Esophagus muscularis mucosa (tissue), 4 donors: ENCODE measurements around the gene URB1. TPM values are rescaled to one million over a fixed set of nuclear protein-coding genes. Genes with fewer than 3 reads are reported as not detected.

Source experiments
- DNase-seq: peaks from one replicate; pipeline ENCODE4 v3.0.0-alpha.2; 2017; ENCODE audit errors: extremely low spot score
- H3K27ac ChIP-seq, 4 donors: fragments of 200-600 bp; sonication (generic); replicated peaks in 1 of 4; 1 replicate in 3 of 4; 2 replicates in 1 of 4; pipeline ENCODE4 v1.5.1; 2016 to 2019; ENCODE audit warnings: mild to moderate bottlenecking in 1 of 4
- H3K27me3 ChIP-seq, 4 donors: fragments of 200-600 bp; sonication (generic); one replicate each; pipeline versions ENCODE4 v1.5.1 to v1.6.0; 2016 to 2019
- H3K36me3 ChIP-seq, 4 donors: fragments of 200-600 bp; sonication (generic); one replicate each; pipeline ENCODE4 v1.5.1; 2016 to 2019
- H3K4me1 ChIP-seq, 4 donors: fragments of 200-600 bp; sonication (generic); one replicate each; pipeline ENCODE4 v1.5.1; 2016 to 2019
- H3K4me3 ChIP-seq, 4 donors: fragments of 200-600 bp; sonication (generic); 1 replicate in 2 of 4; 2 replicates in 2 of 4; pipeline ENCODE4 v1.5.1; 2016 to 2019; ENCODE audit warnings: mild to moderate bottlenecking in 4 of 4, moderate library complexity in 1 of 4
- H3K9me3 ChIP-seq, 4 donors: fragments of 200-600 bp; sonication (generic); 1 replicate in 3 of 4; 2 replicates in 1 of 4; pipeline ENCODE4 v1.5.1; 2016 to 2019
- EP300 ChIP-seq: sonication (generic); formaldehyde crosslinking; IDR thresholded peaks from one replicate; pipeline ENCODE4 v1.6.1; 2017; ENCODE audit warnings: antibody characterized with exemption
- POLR2A ChIP-seq: fragments of 450-650 bp; IDR thresholded peaks from one replicate; pipeline ENCODE4 v1.6.1; 2017; ENCODE audit warnings: antibody characterized with exemption, moderate library complexity, mild to moderate bottlenecking, low read depth
- POLR2AphosphoS5 ChIP-seq, 2 donors: sonication (generic); formaldehyde crosslinking; IDR thresholded peaks; one replicate each; pipeline ENCODE4 v1.6.1; 2017; ENCODE audit warnings: antibody characterized with exemption in 2 of 2
- WGBS: methylation state at CpG from one replicate; pipeline ENCODE4 v1.1.5; 2018; 5-methylcytosine and 5-hydroxymethylcytosine counted together
- intact Hi-C: fragments of 100-400 bp; cut with DNase I; formaldehyde crosslinking; loops from one replicate; pipeline ENCODE4 v1.15.1; 2023
- total RNA-seq, 4 donors: library from RNA; depleted of rRNA; stranded (reverse); fragments of >200 nt; gene quantifications; one replicate each; pipeline versions ENCODE4 v1.1.0 to v1.2.1, GENCODE V29; 2016
- TF ChIP-seq, protein P1 (sequence below), 3 experiments: fragments of 200-600 bp in 2 of 3; fragments of 450-650 bp in 1 of 3; sonication (generic) in 2 of 3; IDR thresholded peaks; one replicate each; pipeline ENCODE4 v1.5.1; 2017 to 2019; ENCODE audit warnings: antibody characterized with exemption in 3 of 3, mild to moderate bottlenecking in 2 of 3, moderate library complexity in 1 of 3

Gene URB1
- total RNA-seq, 4 donors from 2014 or later, result 14.1 to 31.0 (median 22.4) TPM

DNA sequence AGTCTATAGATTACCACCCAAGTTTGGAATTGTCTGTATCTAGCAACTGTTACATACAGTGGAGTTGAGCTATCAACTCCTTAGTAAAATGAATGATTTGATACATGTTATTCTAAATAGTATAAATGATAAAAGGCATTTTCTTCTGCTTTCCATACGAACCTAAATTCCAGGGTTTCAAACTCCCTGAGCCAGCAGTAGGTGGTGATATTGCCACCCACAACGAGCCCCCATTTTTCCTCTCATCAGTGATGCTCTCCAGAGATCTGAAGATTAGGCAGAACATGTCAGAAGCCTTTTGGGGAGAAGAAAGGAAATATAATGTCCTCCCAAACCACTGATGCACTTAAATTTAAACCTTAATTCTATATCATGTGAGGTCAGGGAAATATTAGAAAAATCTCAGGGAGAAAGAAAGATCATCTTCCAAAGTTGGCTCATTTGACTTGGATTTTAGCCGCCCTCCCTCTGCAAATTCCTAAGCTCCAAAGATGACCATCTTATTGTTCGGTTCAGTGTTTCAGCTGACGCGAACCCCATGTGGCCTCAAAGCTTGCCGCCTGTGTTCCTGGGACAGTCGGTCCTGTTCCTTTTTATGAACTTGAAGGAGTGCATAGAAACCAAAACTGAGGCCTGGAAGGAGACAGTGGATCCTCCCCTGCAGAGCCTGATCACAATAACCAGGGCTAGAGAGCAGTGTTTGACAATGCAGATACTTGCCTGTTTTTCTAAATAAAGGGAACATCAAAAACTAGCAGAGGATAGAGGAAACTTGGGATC, 22.0 kb upstream of the URB1 start:
- Histone ChIP-seq H3K4me1 (peaks cover 39 to 85% (median 75%) of the 10 kb centered on the region in 4 donors), H3K27me3 (no peaks in the 10 kb centered on the region), H3K9me3 (no peaks in the 10 kb centered on the region), H3K4me3 (peak overlapping the region; percentile 66 to 89 (median 82)), H3K27ac (peak overlapping the region; percentile 98 to 100 (median 99)), H3K36me3 (peaks cover 0 to 22% (median 6%) of the 10 kb centered on the region in 4 donors)
- no peak for DNase-seq
- intact Hi-C loops, result loop anchor here (2.0 to 5.0 kb wide), 2 partner anchors 42 to 108 kb away; no protein-coding TSS in a partner anchor
- TF ChIP-seq, protein P1, sequence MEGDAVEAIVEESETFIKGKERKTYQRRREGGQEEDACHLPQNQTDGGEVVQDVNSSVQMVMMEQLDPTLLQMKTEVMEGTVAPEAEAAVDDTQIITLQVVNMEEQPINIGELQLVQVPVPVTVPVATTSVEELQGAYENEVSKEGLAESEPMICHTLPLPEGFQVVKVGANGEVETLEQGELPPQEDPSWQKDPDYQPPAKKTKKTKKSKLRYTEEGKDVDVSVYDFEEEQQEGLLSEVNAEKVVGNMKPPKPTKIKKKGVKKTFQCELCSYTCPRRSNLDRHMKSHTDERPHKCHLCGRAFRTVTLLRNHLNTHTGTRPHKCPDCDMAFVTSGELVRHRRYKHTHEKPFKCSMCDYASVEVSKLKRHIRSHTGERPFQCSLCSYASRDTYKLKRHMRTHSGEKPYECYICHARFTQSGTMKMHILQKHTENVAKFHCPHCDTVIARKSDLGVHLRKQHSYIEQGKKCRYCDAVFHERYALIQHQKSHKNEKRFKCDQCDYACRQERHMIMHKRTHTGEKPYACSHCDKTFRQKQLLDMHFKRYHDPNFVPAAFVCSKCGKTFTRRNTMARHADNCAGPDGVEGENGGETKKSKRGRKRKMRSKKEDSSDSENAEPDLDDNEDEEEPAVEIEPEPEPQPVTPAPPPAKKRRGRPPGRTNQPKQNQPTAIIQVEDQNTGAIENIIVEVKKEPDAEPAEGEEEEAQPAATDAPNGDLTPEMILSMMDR (IDR thresholded peaks at IDR 0.05), result peak; percentile 41 to 48 (median 47)
- TF ChIP-seq EP300 (no peak), POLR2AphosphoS5 (IDR thresholded peaks at IDR 0.05) (peak in 1 of 2 donors; percentile 35), POLR2A (no peak)
- WGBS, result 72% methylated on average over 8 of the region's 8 CpGs

DNA sequence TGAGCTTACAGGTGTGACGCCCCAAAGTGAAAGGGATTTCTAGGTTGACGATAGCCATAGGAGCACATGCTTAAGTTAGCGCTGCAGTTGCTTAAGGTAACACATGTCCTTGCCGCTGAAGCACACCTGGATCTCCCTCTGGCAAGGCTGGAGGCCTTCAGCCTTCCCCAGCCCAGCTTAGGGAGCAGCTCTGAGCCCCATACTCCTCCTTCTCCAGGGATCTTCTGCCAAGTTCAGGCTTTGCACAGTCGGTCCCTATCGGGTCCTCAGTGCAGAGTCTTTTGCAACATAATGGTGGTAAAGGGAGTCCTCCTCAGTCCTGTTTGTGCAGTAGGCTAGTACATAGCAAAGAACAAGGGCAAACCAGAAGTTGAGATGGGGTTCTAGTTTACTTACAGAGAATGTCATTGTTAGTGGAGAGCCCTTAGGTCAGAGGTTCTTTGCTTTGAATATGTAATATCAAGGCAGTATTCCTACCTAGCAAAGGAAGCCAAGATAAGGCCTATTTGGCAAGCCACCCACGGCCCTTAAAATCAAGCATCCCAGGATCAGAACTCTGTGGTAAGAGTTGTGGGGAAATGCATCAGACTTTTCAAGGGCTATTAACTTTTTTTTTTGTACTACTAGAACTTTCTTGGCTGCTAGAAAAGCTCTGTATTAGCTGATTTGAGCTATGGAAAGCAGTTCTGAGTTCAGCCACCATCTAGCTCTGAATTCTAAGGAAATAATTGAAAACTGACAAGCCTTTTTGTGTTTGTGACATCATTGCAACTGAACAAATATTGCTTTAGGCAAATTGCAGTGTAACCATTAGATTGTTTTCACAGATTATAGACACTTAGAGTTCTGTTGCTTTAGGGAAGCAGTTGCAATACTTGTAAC, 21.1 kb upstream of the URB1 start:
- H3K36me3 ChIP-seq, result peaks cover 0 to 22% (median 6%) of the 10 kb centered on the region in 4 donors
- no peak for DNase-seq
- TF ChIP-seq POLR2A, result no peak
- TF ChIP-seq EP300, result no peak
- no peak for TF ChIP-seq POLR2AphosphoS5 (IDR thresholded peaks at IDR 0.05)
- TF ChIP-seq, protein P1 (IDR thresholded peaks at IDR 0.05), result no peak
- H3K27me3 ChIP-seq, result no peaks in the 10 kb centered on the region
- H3K27ac ChIP-seq, result peak overlapping the region; percentile 98 to 100 (median 99)
- H3K4me1 ChIP-seq, result peaks cover 39 to 87% (median 78%) of the 10 kb centered on the region in 4 donors
- peak overlapping the region; percentile 66 to 89 (median 82) for H3K4me3 ChIP-seq
- intact Hi-C loops, result loop anchor here (2.0 kb wide), 2 partner anchors 35 to 43 kb away; no protein-coding TSS in a partner anchor
- no peaks in the 10 kb centered on the region for H3K9me3 ChIP-seq
- 58% methylated on average over 7 of the region's 7 CpGs for WGBS

DNA sequence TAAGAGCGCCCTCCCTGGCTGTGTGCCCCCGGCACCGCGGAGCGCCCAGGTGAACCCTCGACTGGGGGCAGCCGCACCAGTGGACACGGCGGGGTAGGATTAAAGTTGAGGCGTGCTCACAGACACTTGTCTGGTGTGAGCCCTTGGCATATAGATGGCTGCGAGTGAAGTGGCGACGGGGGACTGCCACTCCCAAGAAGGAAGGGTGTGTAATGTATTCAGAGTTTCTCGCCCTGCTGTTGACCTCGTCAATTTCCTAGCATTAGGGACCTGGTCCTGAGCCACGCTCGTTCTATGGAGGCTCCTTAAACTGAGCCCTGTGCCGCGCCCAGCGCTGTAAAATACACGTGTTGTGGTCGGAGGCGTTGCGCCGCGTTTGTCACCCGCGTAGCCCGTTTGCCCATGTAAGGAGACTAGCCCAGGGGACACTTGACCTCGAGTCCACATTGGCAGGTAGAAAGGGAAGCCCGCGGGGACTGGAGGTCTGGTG, 20.2 kb upstream of the URB1 start:
- WGBS, result 26% methylated on average over 18 of the region's 32 CpGs
- H3K4me3 ChIP-seq, result peak overlapping the region; percentile 66 to 89 (median 82)
- H3K4me1 ChIP-seq, result peaks cover 39 to 78% (median 72%) of the 10 kb centered on the region in 4 donors
- TF ChIP-seq, protein P1 (IDR thresholded peaks at IDR 0.05), result peak in 1 of 3 experiments; percentile 2
- TF ChIP-seq POLR2AphosphoS5 (IDR thresholded peaks at IDR 0.05) (peak; percentile 59 to 69), POLR2A (no peak)
- H3K36me3 ChIP-seq, result peaks cover 0 to 22% (median 3%) of the 10 kb centered on the region in 4 donors
- H3K27me3 ChIP-seq, result no peaks in the 10 kb centered on the region
- no peaks in the 10 kb centered on the region for H3K9me3 ChIP-seq
- peak overlapping the region; percentile 98 to 100 (median 99) for H3K27ac ChIP-seq
- no peak for DNase-seq
- intact Hi-C loops, result loop anchor here (2.0 kb wide), 1 partner anchor 36 kb away; no protein-coding TSS in a partner anchor

DNA sequence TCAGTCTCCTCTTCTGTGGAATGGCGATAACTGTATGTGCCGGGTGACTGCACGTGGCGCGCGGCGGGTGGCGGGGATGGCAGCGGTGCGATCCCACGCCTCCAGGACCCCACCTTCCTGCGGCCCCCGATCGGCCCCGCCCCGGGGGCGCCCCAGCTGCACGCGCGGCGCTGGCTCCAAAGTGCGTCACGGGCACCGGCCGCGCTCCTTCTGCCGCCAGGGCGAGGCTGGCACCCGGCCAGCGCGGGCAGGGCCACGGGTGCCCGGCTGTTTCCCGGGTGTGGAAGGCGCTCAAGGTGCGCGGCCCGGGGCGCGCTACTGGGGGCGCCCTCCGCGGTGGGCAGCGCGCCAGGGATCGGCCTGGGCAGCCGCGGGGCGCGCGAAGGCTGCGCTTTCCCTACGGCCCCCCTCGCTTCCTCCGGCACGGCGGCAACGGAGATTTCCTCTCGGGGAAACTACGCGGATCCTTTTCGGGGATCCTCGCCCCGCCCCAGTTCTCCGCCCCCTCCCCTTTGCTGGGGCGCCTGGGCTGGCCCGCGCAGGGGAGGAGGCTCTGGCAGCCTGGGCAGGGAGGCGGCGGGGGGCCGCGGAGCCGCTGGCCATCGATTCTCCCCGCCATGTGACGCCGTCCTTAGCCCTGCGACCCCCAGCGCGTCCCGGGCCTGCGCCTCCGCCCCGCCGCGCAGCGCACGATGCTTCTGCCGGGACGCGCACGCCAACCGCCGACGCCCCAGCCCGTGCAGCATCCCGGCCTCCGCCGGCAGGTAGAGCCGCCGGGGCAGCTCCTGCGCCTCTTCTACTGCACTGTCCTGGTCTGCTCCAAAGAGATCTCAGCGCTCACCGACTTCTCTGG, 19.6 kb upstream of the URB1 start, which contains the start of gene EVA1C:
Gene EVA1C, plus strand, starts transcription at position 545 of the 853 bp plus-strand sequence. Its CDS starts 148 bp downstream, at position 693.
- H3K4me3 ChIP-seq, result peak within 1 kb of the TSS; percentile 66 to 89 (median 82)
- no peaks in the 10 kb centered on the region for H3K27me3 ChIP-seq
- H3K27ac ChIP-seq, result peak within 1 kb of the TSS; percentile 98 to 100 (median 99)
- H3K36me3 ChIP-seq, result peaks cover 0 to 17% (median 0%) of the 10 kb centered on the region in 4 donors
- 0% methylated on average over 3 of the region's 104 CpGs for WGBS
- H3K4me1 ChIP-seq, result peaks cover 39 to 72% (median 65%) of the 10 kb centered on the region in 4 donors
- H3K9me3 ChIP-seq, result no peaks in the 10 kb centered on the region
- intact Hi-C loops, result loop anchor here (2.0 kb wide), 1 partner anchor 36 kb away; no protein-coding TSS in a partner anchor
- no peak for DNase-seq
- peak; percentile 16 for TF ChIP-seq POLR2A
- TF ChIP-seq, protein P1 (IDR thresholded peaks at IDR 0.05), result peak; percentile 7 to 36 (median 31)
- TF ChIP-seq EP300, result peak; percentile 4
- TF ChIP-seq POLR2AphosphoS5 (IDR thresholded peaks at IDR 0.05), result peak; percentile 44 to 65
